ENCODE results near the gene ATL1.

The ATL1 gene

GRCh38 chr14:50559990-50560930 is at the start of gene ATL1:
TSS of gene ATL1 (plus strand) at chr14:50560145. CDS start at chr14:50560266, 121 bp downstream.
- peak; percentile 7 for DNase-seq

- no peak for DNase-seq
These were observed 49.8 kb upstream of the ATL1 start for GRCh38 chr14:50510157-50510556.

GRCh38 chr14:50512463-50512862 is 47.5 kb upstream of the ATL1 start:
- no peak for DNase-seq

- DNase-seq: no peak
These were observed 43.9 kb upstream of the ATL1 start for GRCh38 chr14:50516091-50516490.

GRCh38 chr14:50520947-50521815 is 38.8 kb upstream of the ATL1 start:
- peak; percentile 78 for DNase-seq

GRCh38 chr14:50521912-50522341 is 38.0 kb upstream of the ATL1 start:
- DNase-seq: peak; percentile 52

GRCh38 chr14:50523271-50524041 is 36.5 kb upstream of the ATL1 start:
- DNase-seq: no peak

- no peak for DNase-seq
These were observed 35.9 kb upstream of the ATL1 start for GRCh38 chr14:50524060-50524459.

- DNase-seq: no peak
These were observed 35.0 kb upstream of the ATL1 start for GRCh38 chr14:50524731-50525515.

GRCh38 chr14:50528000-50528399 is 31.9 kb upstream of the ATL1 start:
- DNase-seq: no peak

- DNase-seq: no peak
These were observed 30.4 kb upstream of the ATL1 start for GRCh38 chr14:50529288-50530179.

GRCh38 chr14:50530358-50530757 is 29.6 kb upstream of the ATL1 start:
- DNase-seq: no peak

GRCh38 chr14:50530794-50531365 is 29.1 kb upstream of the ATL1 start:
- DNase-seq: no peak

- no peak for DNase-seq
These were observed 28.1 kb upstream of the ATL1 start for GRCh38 chr14:50531595-50532501.

GRCh38 chr14:50532502-50533240 is 27.3 kb upstream of the ATL1 start, which contains the start of gene MAP4K5:
TSS of gene MAP4K5 (minus strand) at chr14:50532569. CDS start at chr14:50532049, 520 bp downstream.
- DNase-seq: peak; percentile 90

GRCh38 chr14:50533241-50533705 is 26.7 kb upstream of the ATL1 start:
- peak; percentile 33 for DNase-seq

GRCh38 chr14:50533806-50534205 is 26.1 kb upstream of the ATL1 start:
- DNase-seq: no peak

- no peak for DNase-seq
These were observed 25.5 kb upstream of the ATL1 start for GRCh38 chr14:50534416-50534815.

Data from CD4-positive, alpha-beta T cell treated with Interleukin-4 for 4 hours (primary cell).